ENCODE measurements around the gene TRIM72.
"Not testable (repeated sequence)": the region's sequence is repeated elsewhere in the genome, so short reads cannot be mapped to it uniquely, and the experiment has no call there.

The TRIM72 gene

GRCh38 chr16:31277659-31278260 is 63.8 kb downstream of the TRIM72 start:
- DNase-seq, result no peak

- DNase-seq, result not testable (repeated sequence)
Observed at GRCh38 chr16:31278853-31279252, 64.9 kb downstream of the TRIM72 start.
